Lower leg skin (tissue), 4 donors: Measurements from ENCODE around the gene AIRE. TPM values are rescaled to one million over a fixed set of nuclear protein-coding genes. Genes with fewer than 3 reads are reported as not detected.

Experiments
- DNase-seq, 2 donors: peaks; one replicate each; pipeline ENCODE4 v3.0.0-alpha.2; 2019; ENCODE audit warnings: low spot score in 2 of 2
- H3K4me3 ChIP-seq: fragments of 200-600 bp; sonication (generic); 2 replicates; pipeline ENCODE4 v1.5.1; 2017; ENCODE audit warnings: mild to moderate bottlenecking, low read depth; ENCODE audit not compliant: poor library complexity, severe bottlenecking
- CTCF ChIP-seq, 3 donors: fragments of 450-650 bp; IDR thresholded peaks; one replicate each; pipeline ENCODE4 v1.5.1; 2016; ENCODE audit warnings: antibody characterized with exemption in 3 of 3, mild to moderate bottlenecking in 3 of 3, moderate library complexity in 2 of 3
- POLR2A ChIP-seq, 2 donors: fragments of 450-650 bp; IDR thresholded peaks; one replicate each; pipeline ENCODE4 v1.6.1; 2016 to 2017; ENCODE audit warnings: antibody characterized with exemption in 2 of 2, mild to moderate bottlenecking in 1 of 2, moderate library complexity in 1 of 2
- WGBS, 2 donors: methylation state at CpG; one replicate each; pipeline ENCODE4 v1.1.5; 2018; 5-methylcytosine and 5-hydroxymethylcytosine counted together
- intact Hi-C: fragments of 100-400 bp; cut with DNase I; formaldehyde crosslinking; loops from one replicate; pipeline ENCODE4 v1.15.0; 2023; ENCODE audit warnings: low total_unique reads
- total RNA-seq, 4 donors: library from RNA; depleted of rRNA; stranded (reverse); fragments of >200 nt; gene quantifications; one replicate each; pipeline ENCODE4 v1.1.0, GENCODE V29; 2016

Gene AIRE
- total RNA-seq, 4 donors from 2014 or later, result 0.12 to 0.21 (median 0.19) TPM; not detected in 1

- TF ChIP-seq CTCF (IDR thresholded peaks at IDR 0.05) (no peak), POLR2A (IDR thresholded peaks at IDR 0.05) (no peak)
- no peak overlapping the region for H3K4me3 ChIP-seq
- intact Hi-C loops, result no loop called here
- DNase-seq, result no peak
- WGBS, 2 donors, result 91 to 93% methylated on average over 34 to 38 of the region's 38 CpGs
Measured at GRCh38 chr21:44322621-44323325, 37.1 kb downstream of the AIRE start.

- 89 to 90% methylated on average over 2 to 20 of the region's 20 CpGs for WGBS, 2 donors
- intact Hi-C loops, result no loop called here
- DNase-seq, result no peak
- TF ChIP-seq CTCF (IDR thresholded peaks at IDR 0.05) (no peak), POLR2A (IDR thresholded peaks at IDR 0.05) (no peak)
- no peak overlapping the region for H3K4me3 ChIP-seq
Measured at GRCh38 chr21:44323591-44323990, 37.9 kb downstream of the AIRE start.

- DNase-seq, result no peak
- no peak overlapping the region for H3K4me3 ChIP-seq
- intact Hi-C loops, result no loop called here
- TF ChIP-seq POLR2A (IDR thresholded peaks at IDR 0.05) (no peak), CTCF (IDR thresholded peaks at IDR 0.05) (no peak)
- 93 to 95% methylated on average over 24 to 32 of the region's 37 CpGs for WGBS, 2 donors
Measured at GRCh38 chr21:44324106-44324853, 38.6 kb downstream of the AIRE start.

GRCh38 chr21:44324854-44325107 lies 39.1 kb downstream of the AIRE start:
- H3K4me3 ChIP-seq, result no peak overlapping the region
- no peak for DNase-seq
- intact Hi-C loops, result no loop called here
- TF ChIP-seq CTCF (IDR thresholded peaks at IDR 0.05) (no peak), POLR2A (IDR thresholded peaks at IDR 0.05) (no peak)
- 94 to 98% methylated on average over 11 of the region's 11 CpGs for WGBS, 2 donors

GRCh38 chr21:44325386-44326271 lies 40.0 kb downstream of the AIRE start:
- no peak for DNase-seq
- intact Hi-C loops, result no loop called here
- no peak for TF ChIP-seq POLR2A (IDR thresholded peaks at IDR 0.05)
- no peak for TF ChIP-seq CTCF (IDR thresholded peaks at IDR 0.05)
- WGBS, 2 donors, result 84 to 87% methylated on average over 36 to 41 of the region's 44 CpGs
- no peak overlapping the region for H3K4me3 ChIP-seq
